Measurements from ENCODE around the gene C19orf25.

- no peak for TF ChIP-seq SKIL (CRISPR knock-in tag; IDR thresholded peaks at IDR 0.05; ENCODE audit: borderline replicate concordance)
- TF ChIP-seq ZNF407 (CRISPR knock-in tag; IDR thresholded peaks at IDR 0.05; ENCODE audit: not compliant biosample characterization): no peak
- TF ChIP-seq POLR2A (IDR thresholded peaks at IDR 0.05; ENCODE audit: insufficient read depth in 1 of 2, low read depth in 2 of 2, low read length in 2 of 2): no peak
- no peak for TF ChIP-seq ZNF580 (CRISPR knock-in tag; IDR thresholded peaks at IDR 0.05; ENCODE audit: borderline replicate concordance, low read depth)
- TF ChIP-seq BHLHE40 (IDR thresholded peaks at IDR 0.05; ENCODE audit: low read length): no peak
- no peak for TF ChIP-seq CTCF (CRISPR knock-in tag; IDR thresholded peaks at IDR 0.05)
- TF ChIP-seq ZNF597 (CRISPR knock-in tag; IDR thresholded peaks at IDR 0.05): no peak
- TF ChIP-seq ZNF746 (CRISPR knock-in tag; IDR thresholded peaks at IDR 0.05): no peak
- TF ChIP-seq ZNF431 (CRISPR knock-in tag; IDR thresholded peaks at IDR 0.05; ENCODE audit: borderline replicate concordance, low read depth): no peak
- TF ChIP-seq JUN (CRISPR knock-in tag; IDR thresholded peaks at IDR 0.05): no peak
- TF ChIP-seq SIN3B (IDR thresholded peaks at IDR 0.05; ENCODE audit: low read length): no peak
Observed at GRCh38 chr19:1474765-1475351, 4.2 kb downstream of the C19orf25 start.
